HepG2 (cell line): ENCODE results near the gene WDR91.

ENCODE experiments used
- HNF4G ChIP-seq, 2 experiments: sonication (generic) in 1 of 2; formaldehyde crosslinking in 1 of 2; IDR thresholded peaks; 2 replicates each; pipeline versions ENCODE4 v1.4.0 to v1.6.1; 2011 to 2020; ENCODE audit warnings: borderline replicate concordance in 2 of 2, low read depth in 2 of 2, mild to moderate bottlenecking in 2 of 2, low read length in 1 of 2, missing genetic modification reagents in 1 of 2, moderate library complexity in 1 of 2
- IRF9 ChIP-seq: sonication (generic); formaldehyde crosslinking; IDR thresholded peaks from 2 replicates; pipeline ENCODE4 v1.8.0; 2022; ENCODE audit warnings: missing genetic modification reagents, mild to moderate bottlenecking, borderline replicate concordance
- MAX ChIP-seq: IDR thresholded peaks from 2 replicates; pipeline ENCODE4 v1.6.1; 2012; ENCODE audit warnings: inconsistent platforms
- MBD4 ChIP-seq: IDR thresholded peaks from 2 replicates; pipeline ENCODE4 v1.6.1; 2012; ENCODE audit warnings: low read length, inconsistent platforms, borderline replicate concordance
- MXI1 ChIP-seq: IDR thresholded peaks from 3 replicates; pipeline ENCODE4 v1.6.1; 2012; ENCODE audit warnings: low read depth, low read length, inconsistent platforms, borderline replicate concordance
- MYC ChIP-seq: sonication (generic); formaldehyde crosslinking; IDR thresholded peaks from 2 replicates; pipeline ENCODE4 v1.9.0; 2021; ENCODE audit warnings: missing genetic modification reagents, borderline replicate concordance
- PHF8 ChIP-seq: sonication (generic); formaldehyde crosslinking; IDR thresholded peaks from 2 replicates; pipeline ENCODE4 v1.5.0; 2020; ENCODE audit warnings: missing genetic modification reagents
- RFX5 ChIP-seq: IDR thresholded peaks from 2 replicates; pipeline ENCODE4 v1.6.1; 2011; ENCODE audit warnings: low read depth, low read length, improper control_type of control experiment
- ZFP36L2 ChIP-seq: sonication (generic); formaldehyde crosslinking; IDR thresholded peaks from 2 replicates; pipeline ENCODE4 v1.4.0; 2020; ENCODE audit warnings: missing genetic modification reagents
- ZKSCAN1 ChIP-seq: fragments of 150-350 bp; IDR thresholded peaks from 2 replicates; pipeline ENCODE4 v1.6.1; 2014; ENCODE audit warnings: low read length
- ZNF589 ChIP-seq: sonication (generic); formaldehyde crosslinking; conservative IDR thresholded peaks from 2 replicates; pipeline ENCODE4 v1.8.0; 2022; ENCODE audit warnings: mild to moderate bottlenecking, moderate library complexity, missing genetic modification reagents
- ZNF607 ChIP-seq: sonication (generic); formaldehyde crosslinking; IDR thresholded peaks from 2 replicates; pipeline ENCODE4 v1.5.1; 2020; ENCODE audit warnings: missing genetic modification reagents, mild to moderate bottlenecking, borderline replicate concordance
- TF ChIP-seq, protein P1 (sequence below): sonication (generic); formaldehyde crosslinking; IDR thresholded peaks from 2 replicates; pipeline ENCODE4 v1.5.0; 2020; ENCODE audit warnings: mild to moderate bottlenecking, missing genetic modification reagents, borderline replicate concordance
- TF ChIP-seq, protein P2 (sequence below): sonication (generic); formaldehyde crosslinking; IDR thresholded peaks from 2 replicates; pipeline ENCODE4 v1.5.0; 2020; ENCODE audit warnings: mild to moderate bottlenecking, missing genetic modification reagents, borderline replicate concordance

GRCh38 chr7:135208102-135208793, 3.1 kb downstream of the WDR91 start:
- TF ChIP-seq RFX5 (no peak), ZNF589 (CRISPR knock-in tag) (no peak), MXI1 (no peak), MAX (no peak), ZKSCAN1 (no peak), IRF9 (CRISPR knock-in tag) (no peak), HNF4G (IDR thresholded peaks at IDR 0.05; ENCODE audit: borderline replicate concordance, low read depth, low read length) (no peak), HNF4G (CRISPR knock-in tag; IDR thresholded peaks at IDR 0.05; ENCODE audit: borderline replicate concordance, low read depth) (no peak), ZFP36L2 (CRISPR knock-in tag) (no peak), MYC (CRISPR knock-in tag) (no peak), MBD4 (no peak), PHF8 (no peak), ZNF607 (CRISPR knock-in tag) (no peak)
- TF ChIP-seq, protein P1, sequence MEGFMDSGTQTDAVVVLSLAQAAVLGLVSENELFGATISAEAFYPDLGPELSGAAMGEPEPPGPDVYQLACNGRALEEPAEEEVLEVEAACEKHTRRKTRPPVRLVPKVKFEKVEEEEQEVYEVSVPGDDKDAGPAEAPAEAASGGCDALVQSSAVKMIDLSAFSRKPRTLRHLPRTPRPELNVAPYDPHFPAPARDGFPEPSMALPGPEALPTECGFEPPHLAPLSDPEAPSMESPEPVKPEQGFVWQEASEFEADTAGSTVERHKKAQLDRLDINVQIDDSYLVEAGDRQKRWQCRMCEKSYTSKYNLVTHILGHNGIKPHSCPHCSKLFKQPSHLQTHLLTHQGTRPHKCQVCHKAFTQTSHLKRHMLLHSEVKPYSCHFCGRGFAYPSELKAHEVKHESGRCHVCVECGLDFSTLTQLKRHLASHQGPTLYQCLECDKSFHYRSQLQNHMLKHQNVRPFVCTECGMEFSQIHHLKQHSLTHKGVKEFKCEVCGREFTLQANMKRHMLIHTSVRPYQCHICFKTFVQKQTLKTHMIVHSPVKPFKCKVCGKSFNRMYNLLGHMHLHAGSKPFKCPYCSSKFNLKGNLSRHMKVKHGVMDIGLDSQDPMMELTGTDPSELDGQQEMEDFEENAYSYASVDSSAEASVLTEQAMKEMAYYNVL, result no peak
- TF ChIP-seq, protein P2, sequence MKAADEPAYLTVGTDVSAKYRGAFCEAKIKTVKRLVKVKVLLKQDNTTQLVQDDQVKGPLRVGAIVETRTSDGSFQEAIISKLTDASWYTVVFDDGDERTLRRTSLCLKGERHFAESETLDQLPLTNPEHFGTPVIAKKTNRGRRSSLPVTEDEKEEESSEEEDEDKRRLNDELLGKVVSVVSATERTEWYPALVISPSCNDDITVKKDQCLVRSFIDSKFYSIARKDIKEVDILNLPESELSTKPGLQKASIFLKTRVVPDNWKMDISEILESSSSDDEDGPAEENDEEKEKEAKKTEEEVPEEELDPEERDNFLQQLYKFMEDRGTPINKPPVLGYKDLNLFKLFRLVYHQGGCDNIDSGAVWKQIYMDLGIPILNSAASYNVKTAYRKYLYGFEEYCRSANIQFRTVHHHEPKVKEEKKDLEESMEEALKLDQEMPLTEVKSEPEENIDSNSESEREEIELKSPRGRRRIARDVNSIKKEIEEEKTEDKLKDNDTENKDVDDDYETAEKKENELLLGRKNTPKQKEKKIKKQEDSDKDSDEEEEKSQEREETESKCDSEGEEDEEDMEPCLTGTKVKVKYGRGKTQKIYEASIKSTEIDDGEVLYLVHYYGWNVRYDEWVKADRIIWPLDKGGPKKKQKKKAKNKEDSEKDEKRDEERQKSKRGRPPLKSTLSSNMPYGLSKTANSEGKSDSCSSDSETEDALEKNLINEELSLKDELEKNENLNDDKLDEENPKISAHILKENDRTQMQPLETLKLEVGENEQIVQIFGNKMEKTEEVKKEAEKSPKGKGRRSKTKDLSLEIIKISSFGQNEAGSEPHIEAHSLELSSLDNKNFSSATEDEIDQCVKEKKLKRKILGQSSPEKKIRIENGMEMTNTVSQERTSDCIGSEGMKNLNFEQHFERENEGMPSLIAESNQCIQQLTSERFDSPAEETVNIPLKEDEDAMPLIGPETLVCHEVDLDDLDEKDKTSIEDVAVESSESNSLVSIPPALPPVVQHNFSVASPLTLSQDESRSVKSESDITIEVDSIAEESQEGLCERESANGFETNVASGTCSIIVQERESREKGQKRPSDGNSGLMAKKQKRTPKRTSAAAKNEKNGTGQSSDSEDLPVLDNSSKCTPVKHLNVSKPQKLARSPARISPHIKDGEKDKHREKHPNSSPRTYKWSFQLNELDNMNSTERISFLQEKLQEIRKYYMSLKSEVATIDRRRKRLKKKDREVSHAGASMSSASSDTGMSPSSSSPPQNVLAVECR (CRISPR knock-in tag), result no peak
